Activated CD8-positive, alpha-beta memory T cell treated with anti-CD3 and anti-CD28 coated beads, Interleukin-2, amount 10 ng/mL, durations not matched to agents 7 days and 5 days (primary cell): Measurements from ENCODE around the gene ATAT1. TPM values are rescaled to one million over a fixed set of nuclear protein-coding genes. Genes with fewer than 3 reads are reported as not detected.
A peak's percentile ranks its signal among the peaks of the same experiment; 100 is the strongest.

ENCODE experiments used
- ATAC-seq: fragments of 150-1000 bp; cut with Tn5 transposase; one replicate; pipeline ENCODE4 v1.10.0; 2021; ENCODE audit warnings: moderate library complexity
- CTCF ChIA-PET: fragments of 350-600 bp; sonication (Branson Sonifier 250); formaldehyde crosslinking; loops from one replicate; lab custom pipeline; 2021; ENCODE audit warnings: antibody characterized with exemption; lab: Charles Lee
- DNase-seq: peaks from one replicate; pipeline ENCODE4 v3.0.0-alpha.2; 2020
- H3K27ac Mint-ChIP-seq: one replicate; pipeline ENCODE4 v1.8.0; 2021; ENCODE audit warnings: mild to moderate bottlenecking, mixed read lengths
- H3K27me3 Mint-ChIP-seq: one replicate; pipeline ENCODE4 v1.8.0; 2021; ENCODE audit warnings: mixed read lengths
- H3K36me3 Mint-ChIP-seq: one replicate; pipeline ENCODE4 v1.8.0; 2021; ENCODE audit warnings: mild to moderate bottlenecking, mixed read lengths
- H3K4me1 Mint-ChIP-seq: one replicate; pipeline ENCODE4 v1.8.0; 2021; ENCODE audit warnings: mixed read lengths
- H3K4me3 Mint-ChIP-seq: one replicate; pipeline ENCODE4 v1.8.0; 2021; ENCODE audit warnings: mild to moderate bottlenecking, moderate library complexity, mixed read lengths
- H3K9me3 Mint-ChIP-seq: one replicate; pipeline ENCODE4 v1.8.0; 2022; ENCODE audit warnings: low read depth, mixed read lengths
- microRNA-seq: library from miRNA; unstranded; fragments of <30 nt; microRNA quantifications from one replicate; pipeline ENCODE4 v1.2.0, GENCODE V29; 2022
- total RNA-seq, 2 experiments: library from RNA; stranded (reverse); gene quantifications; one replicate each; pipeline ENCODE4 v1.2.3, GENCODE V29; 2021

The ATAT1 gene
- total RNA-seq, 2 experiments from 2014 or later, result 7.5 to 8.4 TPM

GRCh38 chr6:30691208-30691847 is 64.7 kb downstream of the ATAT1 start:
- CTCF ChIA-PET, result interaction anchor here (0.9 to 5.3 kb wide), 9 partner anchors 11 to 50 kb away, joined by 3 to 26 read pairs (median 5); partner anchors contain the start of gene DHX16
- H3K27ac Mint-ChIP-seq, result peak overlapping the region; percentile 58

More at GRCh38 chr6:30691208-30691847, 64.7 kb downstream of the ATAT1 start:
- peak overlapping the region; percentile 80 for H3K4me3 Mint-ChIP-seq
- H3K9me3 Mint-ChIP-seq, result no peaks in the 10 kb centered on the region
- H3K36me3 Mint-ChIP-seq, result peaks cover 5% of the 10 kb centered on the region
- no peak for ATAC-seq
- H3K27me3 Mint-ChIP-seq, result no peaks in the 10 kb centered on the region
- peaks cover 40% of the 10 kb centered on the region for H3K4me1 Mint-ChIP-seq
- no peak for DNase-seq

Small RNA genes within 50 kb of the gene (microRNA-seq; reads per million reads assigned to microRNA genes)
- gene MIR877, result 156 reads per million, percentile 70 among the genes with 10 or more reads in this experiment

Other genes starting within 250 kb of the ATAT1 start
- 100 to 1,000 TPM; 395 to 602 TPM for gene HLA-E, start 137.4 kb upstream of the ATAT1 start, total RNA-seq
- 10 to 100 TPM; 64.0 to 73.5 TPM for gene GNL1, start 70.4 kb upstream of the ATAT1 start, total RNA-seq
- 10 to 100 TPM; 19.5 to 23.6 TPM for gene PRR3, start 69.6 kb upstream of the ATAT1 start, total RNA-seq
- 10 to 100 TPM; 73.8 to 98.6 TPM for gene ABCF1, start 55.4 kb upstream of the ATAT1 start, total RNA-seq
- gene PPP1R10, start 9.6 kb upstream of the ATAT1 start, total RNA-seq, result 100 to 1,000 TPM; 101 to 134 TPM
- 10 to 100 TPM; 48.2 to 65.7 TPM for gene MRPS18B, start 9.0 kb upstream of the ATAT1 start, total RNA-seq
- 10 to 100 TPM; 32.5 to 33.9 TPM for gene C6orf136, start 20.3 kb downstream of the ATAT1 start, total RNA-seq
- 10 to 100 TPM; 39.5 to 49.6 TPM for gene DHX16, start 46.1 kb downstream of the ATAT1 start, total RNA-seq
- gene PPP1R18, start 59.8 kb downstream of the ATAT1 start, total RNA-seq, result 100 to 1,000 TPM; 257 to 293 TPM
- 10 to 100 TPM; 30.2 to 36.4 TPM for gene NRM, start 64.1 kb downstream of the ATAT1 start, total RNA-seq
- 10 to 100 TPM; 67.4 to 83.9 TPM for gene MDC1, start 90.4 kb downstream of the ATAT1 start, total RNA-seq
- 1,000 to 10,000 TPM; 1,499 to 1,522 TPM for gene TUBB, start 93.5 kb downstream of the ATAT1 start, total RNA-seq
- 100 to 1,000 TPM; 165 to 184 TPM for gene FLOT1, start 115.8 kb downstream of the ATAT1 start, total RNA-seq
- 10 to 100 TPM in 1 of 2 experiments, 1 to 10 TPM in 1; 10.0 to 62.7 TPM for gene IER3, start 117.7 kb downstream of the ATAT1 start, total RNA-seq